HEK293 (cell line): Measurements from ENCODE around the gene TRAPPC10.

Experiments used
- CTCF ChIA-PET: fragments of 350-600 bp; formaldehyde crosslinking; extraction: SDS; loops from one replicate; lab custom pipeline; 2021; ENCODE audit warnings: antibody characterized with exemption; lab: Yijun Ruan, JAX
- POLR2A ChIA-PET: fragments of 300-600 bp; formaldehyde crosslinking; extraction: SDS; loops from one replicate; lab custom pipeline; 2020; ENCODE audit warnings: antibody characterized with exemption, inconsistent platforms; lab: Yijun Ruan, JAX
- H3K27ac ChIP-seq: fragments of 200-500 bp; sonication (Bioruptor generic); 2 replicates; pipeline ENCODE4 v1.5.1; 2014; ENCODE audit warnings: low read depth, low read length, control low read depth, inconsistent platforms; ENCODE audit errors: extremely low read depth
- H3K36me3 ChIP-seq, 2 experiments: fragments of 200-500 bp in 1 of 2; sonication (Bioruptor generic) in 1 of 2; 1 replicate in 1 of 2; 2 replicates in 1 of 2; pipeline ENCODE4 v1.5.1; 2014 to 2017; ENCODE audit warnings: inconsistent platforms in 2 of 2, low read length in 2 of 2; ENCODE audit not compliant: control insufficient read depth in 2 of 2, insufficient read depth in 1 of 2
- H3K4me1 ChIP-seq: fragments of 200-500 bp; sonication (Bioruptor generic); 2 replicates; pipeline ENCODE4 v1.5.1; 2014; ENCODE audit warnings: mild to moderate bottlenecking, low read length, inconsistent platforms; ENCODE audit not compliant: control insufficient read depth, insufficient read depth
- H3K4me3 ChIP-seq: 2 replicates; pipeline ENCODE4 v1.5.1; 2011; ENCODE audit warnings: low read depth, mild to moderate bottlenecking, control low read depth, low read length, moderate library complexity
- H3K9me3 ChIP-seq: fragments of 200-500 bp; sonication (Bioruptor generic); 2 replicates; pipeline ENCODE4 v1.5.1; 2014; ENCODE audit warnings: low read depth, low read length, inconsistent platforms; ENCODE audit not compliant: control insufficient read depth, insufficient read depth
- OVOL3 ChIP-seq: fragments of 450-650 bp; formaldehyde crosslinking; IDR thresholded peaks from 2 replicates; pipeline ENCODE4 v1.5.1; 2016; ENCODE audit warnings: missing biosample characterization, missing genetic modification characterization
- PRDM4 ChIP-seq: fragments of 450-650 bp; formaldehyde crosslinking; IDR thresholded peaks from 2 replicates; pipeline ENCODE4 v1.5.1; 2017; ENCODE audit warnings: missing biosample characterization, missing genetic modification characterization
- YY2 ChIP-seq: fragments of 450-650 bp; formaldehyde crosslinking; IDR thresholded peaks from 2 replicates; pipeline ENCODE4 v1.5.1; 2016; ENCODE audit warnings: missing biosample characterization, missing genetic modification characterization
- ZBTB6 ChIP-seq: fragments of 450-650 bp; formaldehyde crosslinking; IDR thresholded peaks from 2 replicates; pipeline ENCODE4 v1.5.1; 2017; ENCODE audit warnings: missing biosample characterization, missing genetic modification characterization
- ZNF132 ChIP-seq: fragments of 450-650 bp; formaldehyde crosslinking; IDR thresholded peaks from 2 replicates; pipeline ENCODE4 v1.5.1; 2017; ENCODE audit warnings: missing biosample characterization, missing genetic modification characterization, borderline replicate concordance
- ZNF16 ChIP-seq: fragments of 450-650 bp; formaldehyde crosslinking; IDR thresholded peaks from 2 replicates; pipeline ENCODE4 v1.5.1; 2016; ENCODE audit warnings: low read depth, missing biosample characterization, missing genetic modification characterization
- ZNF302 ChIP-seq: fragments of 450-650 bp; formaldehyde crosslinking; IDR thresholded peaks from 2 replicates; pipeline ENCODE4 v1.5.1; 2016; ENCODE audit warnings: missing biosample characterization, missing genetic modification characterization, low read depth
- ZNF529 ChIP-seq: fragments of 450-650 bp; formaldehyde crosslinking; IDR thresholded peaks from 2 replicates; pipeline ENCODE4 v1.5.1; 2017; ENCODE audit warnings: missing genetic modification characterization, missing biosample characterization; ENCODE audit not compliant: insufficient replicate concordance
- ZNF555 ChIP-seq: fragments of 450-650 bp; formaldehyde crosslinking; conservative IDR thresholded peaks from 2 replicates; pipeline ENCODE4 v1.5.1; 2017; ENCODE audit warnings: missing biosample characterization, mild to moderate bottlenecking, missing genetic modification characterization, inconsistent platforms
- ZNF558 ChIP-seq: fragments of 450-650 bp; formaldehyde crosslinking; IDR thresholded peaks from 2 replicates; pipeline ENCODE4 v1.5.1; 2016; ENCODE audit warnings: missing biosample characterization, missing genetic modification characterization
- ZNF747 ChIP-seq: fragments of 450-650 bp; formaldehyde crosslinking; IDR thresholded peaks from 2 replicates; pipeline ENCODE4 v1.5.1; 2016; ENCODE audit warnings: missing biosample characterization, missing genetic modification characterization
- ZNF768 ChIP-seq: fragments of 450-650 bp; formaldehyde crosslinking; IDR thresholded peaks from 2 replicates; pipeline ENCODE4 v1.5.1; 2018; ENCODE audit warnings: missing biosample characterization, mild to moderate bottlenecking, missing genetic modification characterization
- TF ChIP-seq, protein P1 (sequence below): fragments of 450-650 bp; formaldehyde crosslinking; IDR thresholded peaks from 2 replicates; pipeline ENCODE4 v1.5.1; 2016; ENCODE audit warnings: missing biosample characterization, missing genetic modification characterization, low read depth
- TF ChIP-seq, protein P2 (sequence below): fragments of 450-650 bp; formaldehyde crosslinking; IDR thresholded peaks from 2 replicates; pipeline ENCODE4 v1.5.1; 2016; ENCODE audit warnings: missing biosample characterization, missing genetic modification characterization

The TRAPPC10 gene

DNA sequence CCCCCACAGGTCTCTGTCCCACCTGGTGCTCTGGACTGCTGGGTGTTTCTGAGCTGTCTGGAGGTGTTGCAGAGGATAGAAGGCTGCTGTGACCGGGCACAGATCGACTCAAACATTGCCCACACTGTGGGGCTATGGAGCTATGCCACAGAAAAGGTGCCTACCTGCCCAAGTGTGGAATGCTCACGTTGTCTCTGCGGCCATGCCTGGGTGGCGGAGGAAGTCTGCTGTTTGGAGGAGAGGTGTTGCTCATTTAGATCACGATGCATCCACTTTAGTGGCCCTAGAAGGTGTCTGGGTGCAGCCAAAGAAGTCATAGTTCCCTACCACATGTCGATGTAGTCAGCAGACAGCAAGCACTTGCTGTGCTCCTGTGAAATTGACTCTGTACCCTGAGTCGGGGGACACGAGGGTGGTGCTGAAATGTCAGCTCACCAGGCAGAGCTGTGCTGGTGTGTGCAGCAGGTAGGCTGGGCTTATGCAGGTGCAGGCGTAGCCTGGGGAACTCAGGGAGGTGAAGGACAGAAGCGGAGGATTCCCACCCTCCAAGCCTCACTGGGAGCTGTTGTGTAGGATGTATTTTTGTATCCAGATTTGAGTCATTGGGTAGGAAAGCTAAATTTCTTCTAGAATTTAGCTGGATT, 62.3 kb downstream of the TRAPPC10 start (continued):
- no peak for TF ChIP-seq PRDM4
- TF ChIP-seq ZNF529 (tag by site-specific recombination) = no peak
- TF ChIP-seq, all 188 proteins: peak for 0

DNA sequence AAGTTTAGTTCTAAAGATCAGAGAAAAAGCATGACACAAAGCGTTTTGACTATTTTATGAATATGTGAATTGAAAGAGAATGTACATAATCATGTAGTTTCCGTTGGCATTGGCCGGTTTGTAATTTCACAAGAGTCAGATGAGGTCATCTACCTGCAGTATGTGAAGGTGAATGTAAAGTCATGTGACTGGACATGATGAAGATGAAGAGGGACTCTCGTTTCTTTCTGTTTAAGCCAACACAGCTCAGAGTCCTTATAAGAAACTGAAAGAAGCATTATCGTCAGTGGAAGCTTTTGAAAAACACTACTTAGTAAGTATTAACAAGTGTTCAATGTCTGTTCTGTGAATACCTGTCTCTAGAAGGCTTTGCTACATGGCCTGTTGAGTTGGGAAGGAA, 64.2 kb downstream of the TRAPPC10 start:
- no peak for TF ChIP-seq ZNF555 (tag by site-specific recombination)
- TF ChIP-seq, protein P1, sequence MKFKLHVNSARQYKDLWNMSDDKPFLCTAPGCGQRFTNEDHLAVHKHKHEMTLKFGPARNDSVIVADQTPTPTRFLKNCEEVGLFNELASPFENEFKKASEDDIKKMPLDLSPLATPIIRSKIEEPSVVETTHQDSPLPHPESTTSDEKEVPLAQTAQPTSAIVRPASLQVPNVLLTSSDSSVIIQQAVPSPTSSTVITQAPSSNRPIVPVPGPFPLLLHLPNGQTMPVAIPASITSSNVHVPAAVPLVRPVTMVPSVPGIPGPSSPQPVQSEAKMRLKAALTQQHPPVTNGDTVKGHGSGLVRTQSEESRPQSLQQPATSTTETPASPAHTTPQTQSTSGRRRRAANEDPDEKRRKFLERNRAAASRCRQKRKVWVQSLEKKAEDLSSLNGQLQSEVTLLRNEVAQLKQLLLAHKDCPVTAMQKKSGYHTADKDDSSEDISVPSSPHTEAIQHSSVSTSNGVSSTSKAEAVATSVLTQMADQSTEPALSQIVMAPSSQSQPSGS (tag by site-specific recombination) = peak; percentile 20; the same call in 1 of the 2 replicates
- H3K36me3 ChIP-seq = peaks cover 56 to 80% of the 10 kb centered on the region in 2 experiments
- CTCF ChIA-PET = no interaction called here

DNA sequence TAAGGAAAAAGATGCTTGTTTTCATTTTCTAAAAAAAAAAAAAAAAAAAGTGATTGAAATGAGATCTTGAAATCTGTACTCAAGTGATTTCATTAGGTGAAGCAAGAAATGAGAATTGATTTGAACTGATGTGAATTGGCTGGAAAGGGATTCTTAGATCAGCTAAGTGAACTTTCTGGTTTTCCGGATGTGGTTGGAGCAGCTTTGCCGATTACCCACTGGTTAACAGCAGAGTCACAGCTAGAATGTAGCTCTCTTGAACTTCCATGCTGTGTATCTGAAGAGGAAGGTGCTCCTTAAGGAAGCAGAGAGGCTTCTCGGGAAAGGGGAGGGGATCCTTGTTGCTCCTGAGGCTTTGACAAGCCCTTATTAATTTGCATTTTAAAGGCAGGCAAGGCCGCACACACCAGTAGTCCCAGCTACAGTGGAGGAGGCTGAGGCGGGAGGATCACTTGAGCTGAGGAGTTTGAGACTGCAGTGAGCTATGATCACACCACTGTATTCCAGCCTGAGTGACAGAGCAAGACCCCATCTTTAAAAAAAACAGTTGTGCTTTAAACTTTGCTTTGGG, 66.4 kb downstream of the TRAPPC10 start:
- no peak overlapping the region for H3K4me3 ChIP-seq
- no peaks in the 10 kb centered on the region for H3K4me1 ChIP-seq
- ChIA-PET POLR2A (interaction anchor here (0.6 kb wide), 1 partner anchor 728 kb away, joined by 3 read pairs; no protein-coding TSS in a partner anchor), CTCF (no interaction called here)
- no peak for TF ChIP-seq ZNF558 (tag by site-specific recombination)
- peaks cover 61 to 85% of the 10 kb centered on the region in 2 experiments for H3K36me3 ChIP-seq
- no peak overlapping the region for H3K27ac ChIP-seq
- H3K9me3 ChIP-seq = no peaks in the 10 kb centered on the region

More for the DNA sequence above, 64.2 kb downstream of the TRAPPC10 start:
- Histone ChIP-seq H3K4me1 (no peaks in the 10 kb centered on the region), H3K9me3 (no peaks in the 10 kb centered on the region), H3K27ac (no peak overlapping the region), H3K4me3 (no peak overlapping the region)
- POLR2A ChIA-PET = no interaction called here

- Histone ChIP-seq H3K36me3 (peaks cover 62 to 88% of the 10 kb centered on the region in 2 experiments), H3K4me3 (no peak overlapping the region), H3K4me1 (no peaks in the 10 kb centered on the region), H3K9me3 (no peaks in the 10 kb centered on the region), H3K27ac (no peak overlapping the region)
- TF ChIP-seq OVOL3 (tag by site-specific recombination) (no peak), ZNF768 (tag by site-specific recombination) (no peak), YY2 (tag by site-specific recombination) (no peak), ZNF16 (tag by site-specific recombination) (no peak), ZBTB6 (no peak), ZNF747 (no peak), ZNF302 (tag by site-specific recombination) (no peak), ZNF558 (tag by site-specific recombination) (no peak), ZNF132 (tag by site-specific recombination) (no peak)
- TF ChIP-seq, protein P2, sequence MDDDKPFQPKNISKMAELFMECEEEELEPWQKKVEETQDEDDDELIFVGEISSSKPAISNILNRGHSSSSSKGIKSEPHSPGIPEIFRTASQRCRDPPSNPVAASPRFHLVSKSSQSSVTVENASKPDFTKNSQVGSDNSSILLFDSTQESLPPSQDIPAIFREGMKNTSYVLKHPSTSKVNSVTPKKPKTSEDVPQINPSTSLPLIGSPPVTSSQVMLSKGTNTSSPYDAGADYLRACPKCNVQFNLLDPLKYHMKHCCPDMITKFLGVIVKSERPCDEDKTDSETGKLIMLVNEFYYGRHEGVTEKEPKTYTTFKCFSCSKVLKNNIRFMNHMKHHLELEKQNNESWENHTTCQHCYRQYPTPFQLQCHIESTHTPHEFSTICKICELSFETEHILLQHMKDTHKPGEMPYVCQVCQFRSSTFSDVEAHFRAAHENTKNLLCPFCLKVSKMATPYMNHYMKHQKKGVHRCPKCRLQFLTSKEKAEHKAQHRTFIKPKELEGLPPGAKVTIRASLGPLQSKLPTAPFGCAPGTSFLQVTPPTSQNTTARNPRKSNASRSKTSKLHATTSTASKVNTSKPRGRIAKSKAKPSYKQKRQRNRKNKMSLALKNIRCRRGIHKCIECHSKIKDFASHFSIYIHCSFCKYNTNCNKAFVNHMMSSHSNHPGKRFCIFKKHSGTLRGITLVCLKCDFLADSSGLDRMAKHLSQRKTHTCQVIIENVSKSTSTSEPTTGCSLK (tag by site-specific recombination) = no peak
- ChIA-PET CTCF (no interaction called here), POLR2A (no interaction called here)
Observed at GRCh38 chr21:44079446-44079845, 67.3 kb downstream of the TRAPPC10 start.
